Tibial artery (tissue), 4 donors: Measurements from ENCODE around the gene NPM3.
A peak's percentile ranks its signal among the peaks of the same experiment; 100 is the strongest.

Source experiments
- DNase-seq, 2 donors: peaks; one replicate each; pipeline ENCODE4 v3.0.0-alpha.2; 2019
- H3K27ac ChIP-seq, 2 donors: fragments of 200-600 bp; sonication (generic) in 1 of 2; 1 replicate in 1 of 2; 2 replicates in 1 of 2; pipeline ENCODE4 v1.5.1; 2018 to 2019; ENCODE audit warnings: mild to moderate bottlenecking in 1 of 2
- H3K27me3 ChIP-seq, 2 donors: fragments of 200-600 bp; sonication (generic) in 1 of 2; one replicate each; pipeline versions ENCODE4 v1.5.1 to v1.6.0; 2016 to 2019
- H3K36me3 ChIP-seq, 3 donors: fragments of 200-600 bp; sonication (generic) in 2 of 3; one replicate each; pipeline ENCODE4 v1.5.1; 2016 to 2019; ENCODE audit warnings: mild to moderate bottlenecking in 2 of 3
- H3K4me1 ChIP-seq, 4 donors: fragments of 200-600 bp; sonication (generic) in 2 of 4; 1 replicate in 3 of 4; 2 replicates in 1 of 4; pipeline ENCODE4 v1.5.1; 2016 to 2019
- H3K4me3 ChIP-seq, 2 donors: fragments of 200-600 bp; sonication (generic) in 1 of 2; 1 replicate in 1 of 2; 2 replicates in 1 of 2; pipeline ENCODE4 v1.5.1; 2018 to 2019; ENCODE audit warnings: mild to moderate bottlenecking in 2 of 2
- H3K9me3 ChIP-seq, 3 donors: fragments of 200-600 bp; sonication (generic) in 1 of 3; one replicate each; pipeline ENCODE4 v1.5.1; 2016 to 2019
- CTCF ChIP-seq, 2 experiments: fragments of 200-600 bp in 1 of 2; fragments of 450-650 bp in 1 of 2; IDR thresholded peaks; one replicate each; pipeline ENCODE4 v1.5.1; 2017 to 2019; ENCODE audit warnings: antibody characterized with exemption in 2 of 2, mild to moderate bottlenecking in 1 of 2, moderate library complexity in 1 of 2
- intact Hi-C: fragments of 100-400 bp; cut with DNase I; formaldehyde crosslinking; loops from one replicate; pipeline ENCODE4 v1.15.0; 2023; ENCODE audit warnings: low total_unique reads

The NPM3 gene

GRCh38 chr10:101829561-101830315, 46.5 kb upstream of the NPM3 start:
- H3K27me3 ChIP-seq, result no peaks in the 10 kb centered on the region
- H3K9me3 ChIP-seq, result no peaks in the 10 kb centered on the region
- peak overlapping the region; percentile 32 to 57 for H3K27ac ChIP-seq
- DNase-seq, result no peak
- peaks cover 0 to 27% (median 19%) of the 10 kb centered on the region in 4 donors for H3K4me1 ChIP-seq
- no peak for TF ChIP-seq CTCF (IDR thresholded peaks at IDR 0.05)
- intact Hi-C loops, result no loop called here
- H3K36me3 ChIP-seq, result no peaks in the 10 kb centered on the region
- peak overlapping the region; percentile 49 to 64 for H3K4me3 ChIP-seq

DNA sequence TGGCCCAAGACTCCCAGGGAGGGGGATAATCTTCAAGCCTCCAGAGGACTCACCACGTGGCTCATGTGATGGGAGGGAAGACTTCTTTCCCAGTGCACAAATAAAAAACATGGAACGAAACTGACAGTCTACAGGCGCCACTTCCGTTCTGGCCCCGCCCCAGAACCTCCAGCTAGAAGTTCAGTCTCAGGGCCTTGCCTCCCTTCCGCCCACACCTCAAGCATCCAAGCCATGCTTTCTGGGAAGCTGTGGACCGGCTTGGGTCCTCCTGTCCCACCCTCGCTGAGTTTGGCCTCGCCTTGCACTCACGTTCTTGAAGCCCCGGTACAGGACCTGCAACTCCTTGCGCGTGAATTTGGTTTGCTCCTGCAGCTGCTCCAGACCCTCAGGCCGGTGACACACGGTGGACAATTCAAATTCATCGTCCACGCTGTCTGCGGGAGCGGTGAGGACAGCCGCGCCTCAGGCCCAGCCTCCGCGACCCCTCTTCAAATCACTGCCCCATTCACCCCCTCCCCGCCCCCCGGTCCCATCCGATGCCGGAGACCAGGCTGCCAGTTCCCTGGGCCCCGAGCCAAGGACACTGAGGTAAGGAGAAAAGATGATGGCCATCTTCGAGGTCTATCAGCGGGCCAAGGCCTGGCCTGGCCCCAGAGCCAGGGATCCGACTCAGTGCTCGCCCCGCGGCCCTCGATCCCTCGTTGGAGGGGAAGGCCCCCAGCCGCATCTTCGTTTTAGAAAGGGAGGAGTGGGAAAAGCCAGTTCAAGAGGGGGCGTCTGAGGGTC, 45.7 kb upstream of the NPM3 start:
- no peaks in the 10 kb centered on the region for H3K27me3 ChIP-seq
- peak overlapping the region in 1 of 2 donors; percentile 64 for H3K4me3 ChIP-seq
- H3K4me1 ChIP-seq, result peaks cover 0 to 27% (median 19%) of the 10 kb centered on the region in 4 donors
- no peak overlapping the region for H3K27ac ChIP-seq
- no peaks in the 10 kb centered on the region for H3K9me3 ChIP-seq
- intact Hi-C loops, result no loop called here
- no peak for TF ChIP-seq CTCF (IDR thresholded peaks at IDR 0.05)
- no peak for DNase-seq
- H3K36me3 ChIP-seq, result no peaks in the 10 kb centered on the region

GRCh38 chr10:101827919-101828600, 44.8 kb upstream of the NPM3 start:
- no peak for DNase-seq
- intact Hi-C loops, result no loop called here
- no peak for TF ChIP-seq CTCF (IDR thresholded peaks at IDR 0.05)

GRCh38 chr10:101826852-101827434, 43.7 kb upstream of the NPM3 start:
- no peak overlapping the region for H3K4me3 ChIP-seq
- H3K27ac ChIP-seq, result no peak overlapping the region
- DNase-seq, result no peak
- intact Hi-C loops, result no loop called here
- no peaks in the 10 kb centered on the region for H3K27me3 ChIP-seq
- no peaks in the 10 kb centered on the region for H3K36me3 ChIP-seq
- no peaks in the 10 kb centered on the region for H3K9me3 ChIP-seq
- TF ChIP-seq CTCF (IDR thresholded peaks at IDR 0.05), result no peak
- H3K4me1 ChIP-seq, result peaks cover 0 to 27% (median 19%) of the 10 kb centered on the region in 4 donors

More at GRCh38 chr10:101827919-101828600, 44.8 kb upstream of the NPM3 start:
- Histone ChIP-seq H3K27me3 (no peaks in the 10 kb centered on the region), H3K27ac (no peak overlapping the region), H3K36me3 (no peaks in the 10 kb centered on the region), H3K4me3 (no peak overlapping the region), H3K9me3 (no peaks in the 10 kb centered on the region), H3K4me1 (peaks cover 0 to 27% (median 19%) of the 10 kb centered on the region in 4 donors)

- Histone ChIP-seq H3K27ac (no peak overlapping the region), H3K27me3 (no peaks in the 10 kb centered on the region), H3K9me3 (no peaks in the 10 kb centered on the region), H3K4me3 (no peak overlapping the region), H3K4me1 (peaks cover 0 to 7% (median 4%) of the 10 kb centered on the region in 4 donors), H3K36me3 (no peaks in the 10 kb centered on the region)
- no peak for DNase-seq
- no peak for TF ChIP-seq CTCF (IDR thresholded peaks at IDR 0.05)
- intact Hi-C loops, result no loop called here
Measured at GRCh38 chr10:101824736-101825135, 41.5 kb upstream of the NPM3 start.
